ENCODE measurements around the gene COPA. TPM values are rescaled to one million over a fixed set of nuclear protein-coding genes. Genes with fewer than 3 reads are reported as not detected.

COPA gene
- total RNA-seq, 6 donors from 2014 or later = 99.4 to 165 (median 141) TPM

DNA sequence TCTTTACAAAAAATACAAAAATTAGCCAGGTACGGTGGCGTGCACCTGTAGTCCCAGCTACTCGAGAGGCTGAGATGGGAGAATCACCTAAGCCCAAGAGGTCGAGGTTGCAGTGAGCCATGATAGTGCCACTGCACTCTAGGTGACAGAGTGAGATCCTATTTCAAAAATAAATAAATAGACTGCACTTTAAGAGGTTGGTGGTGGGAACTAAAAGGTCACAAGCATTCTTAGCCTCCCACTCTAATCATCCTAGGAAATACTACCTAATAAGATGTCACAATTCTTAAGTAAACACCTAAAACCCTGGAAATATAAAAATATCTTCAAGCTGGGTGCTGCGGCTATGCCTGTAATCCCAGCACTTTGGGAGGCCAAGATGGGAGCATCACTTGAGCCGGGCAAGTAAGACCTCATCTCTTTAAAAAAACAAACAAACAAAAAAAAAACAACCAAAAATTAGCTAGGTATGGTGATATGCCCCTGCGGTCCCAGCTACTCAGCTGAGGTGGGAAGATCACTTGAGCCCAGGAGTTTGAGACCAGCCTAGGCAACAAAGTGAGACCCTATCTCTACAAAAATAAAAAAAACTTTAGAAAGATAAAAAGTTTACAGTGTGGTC, 84.8 kb downstream of the COPA start:
- Histone ChIP-seq H3K9me3 (no peaks in the 10 kb centered on the region), H3K4me3 (no peak overlapping the region), H3K27me3 (no peaks in the 10 kb centered on the region), H3K36me3 (peaks cover 0 to 5% (median 1%) of the 10 kb centered on the region in 4 donors), H3K4me1 (peaks cover 36 to 54% (median 46%) of the 10 kb centered on the region in 4 donors), H3K27ac (no peak overlapping the region)
- 85 to 89% methylated on average over 7 of the region's 7 CpGs for WGBS, 2 donors
- ATAC-seq (ENCODE audit: low FRiP score in 2 of 2) (no peak), DNase-seq (no peak)
- TF ChIP-seq CTCF (IDR thresholded peaks at IDR 0.05) (no peak), POLR2A (IDR thresholded peaks at IDR 0.05) (no peak), EP300 (IDR thresholded peaks at IDR 0.05) (no peak), POLR2AphosphoS5 (IDR thresholded peaks at IDR 0.05) (no peak)

DNA sequence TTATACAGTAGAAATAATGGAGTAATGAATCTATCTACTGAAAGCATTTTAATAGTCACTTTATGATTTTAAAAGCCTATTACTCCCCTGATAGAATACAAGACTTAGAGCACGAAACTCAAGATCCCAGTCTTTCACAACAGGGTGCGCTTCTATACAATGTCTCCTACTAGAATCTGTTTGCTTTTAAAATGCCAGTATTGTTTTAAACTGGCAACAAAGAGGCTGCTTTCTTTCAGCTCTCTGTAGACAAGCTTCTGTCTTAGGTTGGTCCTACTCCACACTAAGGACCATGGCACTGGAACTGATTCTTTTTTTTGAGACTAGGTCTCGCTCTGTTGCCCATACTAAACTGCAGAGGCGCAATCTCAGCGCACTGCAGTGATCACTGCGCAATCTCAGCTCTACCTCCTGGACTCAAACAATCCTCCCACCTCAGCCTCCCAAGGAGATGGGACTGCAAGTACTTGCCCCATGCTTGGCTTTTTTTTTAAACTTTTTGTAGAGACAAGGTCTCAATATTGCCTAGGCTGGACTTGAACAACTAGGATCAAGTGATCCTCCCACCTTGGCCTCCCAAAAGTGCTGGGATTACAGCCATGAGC, 85.5 kb downstream of the COPA start:
- Histone ChIP-seq H3K36me3 (peaks cover 0 to 5% (median 1%) of the 10 kb centered on the region in 4 donors), H3K4me3 (no peak overlapping the region), H3K27me3 (no peaks in the 10 kb centered on the region), H3K4me1 (peaks cover 29 to 54% (median 42%) of the 10 kb centered on the region in 4 donors), H3K27ac (no peak overlapping the region), H3K9me3 (no peaks in the 10 kb centered on the region)
- ATAC-seq (ENCODE audit: low FRiP score in 2 of 2) = no peak
- WGBS, 2 donors = 88 to 91% methylated on average over 6 of the region's 6 CpGs
- no peak for DNase-seq
- TF ChIP-seq CTCF (IDR thresholded peaks at IDR 0.05) = no peak
- TF ChIP-seq EP300 (IDR thresholded peaks at IDR 0.05) = no peak

DNA sequence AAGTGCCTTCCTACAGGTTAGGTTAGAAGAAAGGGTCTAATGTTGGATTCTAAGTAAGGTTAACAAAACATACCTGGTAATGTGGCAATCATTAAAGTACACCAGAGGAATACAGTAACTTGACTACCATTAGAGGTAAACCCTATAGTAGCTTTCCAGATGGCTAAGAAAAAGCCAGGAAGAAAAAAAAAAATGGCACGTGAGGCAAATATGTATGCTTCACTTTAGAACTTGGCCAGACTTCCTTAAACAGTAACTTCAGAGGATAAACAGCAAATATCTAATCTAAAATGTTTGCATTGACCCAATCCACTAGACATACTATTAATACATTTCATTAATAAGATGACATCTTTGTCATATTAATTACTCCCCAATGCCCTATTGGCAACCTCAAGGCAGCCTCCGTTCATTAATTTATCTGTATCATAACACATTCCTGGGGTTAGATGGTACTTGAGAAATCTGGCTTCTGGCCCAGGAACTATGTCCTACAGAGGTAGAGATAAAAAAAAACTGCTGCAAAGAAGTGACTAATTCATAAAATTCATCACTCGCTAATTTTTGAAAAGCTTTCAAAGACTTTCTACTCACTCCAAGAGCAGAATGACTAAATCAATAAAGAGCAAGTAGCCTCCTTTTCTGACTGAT, 86.5 kb downstream of the COPA start:
- peak in 1 of 2 donors; percentile 48 for DNase-seq
- H3K4me1 ChIP-seq = peaks cover 36 to 59% (median 46%) of the 10 kb centered on the region in 4 donors

DNA sequence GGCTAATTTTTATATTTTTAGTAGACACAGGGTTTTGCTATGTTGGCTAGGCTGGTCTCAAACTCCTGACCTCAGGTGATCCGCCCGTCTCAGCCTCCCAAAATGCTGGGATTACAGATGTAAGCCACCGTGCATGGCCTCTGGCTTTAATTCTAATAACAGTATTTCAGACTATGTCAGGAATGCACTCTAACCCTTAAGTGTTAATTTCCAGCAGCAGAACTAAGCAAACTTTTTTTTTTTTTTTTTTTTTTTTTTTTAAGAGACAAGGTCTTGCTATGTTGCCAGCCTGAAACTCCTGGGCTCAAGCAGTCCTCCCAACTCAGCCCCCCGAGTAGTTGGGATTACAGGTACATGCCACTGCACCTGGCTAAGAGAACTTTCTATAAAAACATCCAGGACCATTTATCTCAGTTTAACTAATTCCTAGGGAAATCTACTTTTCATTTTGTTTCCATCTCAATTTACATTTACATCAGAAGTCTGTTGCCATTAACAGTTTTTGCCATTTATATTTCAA, 87.2 kb downstream of the COPA start:
- Histone ChIP-seq H3K36me3 (peaks cover 0 to 5% (median 1%) of the 10 kb centered on the region in 4 donors), H3K27ac (peak overlapping the region in 2 of 4 donors; percentile 14 to 32), H3K9me3 (no peaks in the 10 kb centered on the region), H3K4me1 (peaks cover 31 to 57% (median 44%) of the 10 kb centered on the region in 4 donors), H3K4me3 (no peak overlapping the region), H3K27me3 (no peaks in the 10 kb centered on the region)
- DNase-seq (no peak), ATAC-seq (ENCODE audit: low FRiP score in 2 of 2) (no peak)
- WGBS, 2 donors = 66 to 74% methylated on average over 4 of the region's 4 CpGs
- TF ChIP-seq POLR2A (IDR thresholded peaks at IDR 0.05) (no peak), CTCF (IDR thresholded peaks at IDR 0.05) (no peak), POLR2AphosphoS5 (IDR thresholded peaks at IDR 0.05) (no peak)

More for the DNA sequence above, 86.5 kb downstream of the COPA start:
- TF ChIP-seq POLR2A (IDR thresholded peaks at IDR 0.05) (no peak), EP300 (IDR thresholded peaks at IDR 0.05) (no peak), CTCF (IDR thresholded peaks at IDR 0.05) (no peak), POLR2AphosphoS5 (IDR thresholded peaks at IDR 0.05) (no peak)
- 36 to 45% methylated on average over 3 of the region's 3 CpGs for WGBS, 2 donors
- H3K9me3 ChIP-seq = no peaks in the 10 kb centered on the region
- peak overlapping the region in 1 of 4 donors; percentile 32 for H3K27ac ChIP-seq
- no peaks in the 10 kb centered on the region for H3K27me3 ChIP-seq
- H3K4me3 ChIP-seq = no peak overlapping the region
- peaks cover 0 to 5% (median 1%) of the 10 kb centered on the region in 4 donors for H3K36me3 ChIP-seq
- no peak for ATAC-seq (ENCODE audit: low FRiP score in 2 of 2)

Measured in upper lobe of left lung (tissue), 6 donors.